HUES6 (cell line): ENCODE measurements around the gene RAD54L2.
"Not testable (repeated sequence)": the region's sequence is repeated elsewhere in the genome, so short reads cannot be mapped to it uniquely, and the experiment has no call there.

Experiments
- H3K27ac ChIP-seq: 2 replicates; pipeline ENCODE4 v1.7.0; 2013; ENCODE audit warnings: low read depth, mild to moderate bottlenecking, low read length, inconsistent platforms
- H3K27me3 ChIP-seq: 2 replicates; pipeline ENCODE4 v1.6.1; 2013; ENCODE audit warnings: low read length; ENCODE audit not compliant: control insufficient read depth, insufficient read depth
- H3K36me3 ChIP-seq: 2 replicates; pipeline ENCODE4 v1.6.1; 2013; ENCODE audit warnings: low read length; ENCODE audit not compliant: control insufficient read depth, insufficient read depth
- H3K4me1 ChIP-seq: 2 replicates; pipeline ENCODE4 v1.6.1; 2013; ENCODE audit warnings: low read length; ENCODE audit not compliant: control insufficient read depth, insufficient read depth
- H3K4me3 ChIP-seq: 2 replicates; pipeline ENCODE4 v1.5.1; 2013; ENCODE audit warnings: low read depth, low read length
- H3K9ac ChIP-seq: one replicate; pipeline ENCODE4 v1.6.1; 2013; ENCODE audit warnings: mild to moderate bottlenecking, low read length
- H3K9me3 ChIP-seq: 2 replicates; pipeline ENCODE4 v1.6.1; 2013; ENCODE audit warnings: low read depth, low read length; ENCODE audit not compliant: control insufficient read depth, insufficient read depth

Gene RAD54L2

GRCh38 chr3:51544011-51544775 is 5.7 kb downstream of the RAD54L2 start:
- Histone ChIP-seq H3K27ac (no peak overlapping the region; the same call in 1 of the 2 replicates), H3K9ac (no peak overlapping the region), H3K4me3 (no peak overlapping the region), H3K27me3 (no peaks in the 10 kb centered on the region), H3K9me3 (no peaks in the 10 kb centered on the region), H3K4me1 (peaks cover 11% of the 10 kb centered on the region), H3K36me3 (peaks cover 22% of the 10 kb centered on the region)

GRCh38 chr3:51547274-51547673 is 8.8 kb downstream of the RAD54L2 start:
- Histone ChIP-seq H3K27ac (no peak overlapping the region), H3K4me3 (no peak overlapping the region), H3K4me1 (peaks cover 7% of the 10 kb centered on the region), H3K36me3 (peaks cover 15% of the 10 kb centered on the region), H3K9ac (no peak overlapping the region), H3K9me3 (no peaks in the 10 kb centered on the region), H3K27me3 (no peaks in the 10 kb centered on the region)

GRCh38 chr3:51549311-51549710 is 10.8 kb downstream of the RAD54L2 start:
- Histone ChIP-seq H3K4me1 (0 out of 2 replicates have a peak, but pooled peaks cover 3% of the 10 kb centered on the region), H3K9me3 (no peaks in the 10 kb centered on the region), H3K36me3 (peaks cover 18% of the 10 kb centered on the region), H3K9ac (no peak overlapping the region), H3K4me3 (no peak overlapping the region), H3K27me3 (no peaks in the 10 kb centered on the region), H3K27ac (no peak overlapping the region)

- no peaks in the 10 kb centered on the region for H3K9me3 ChIP-seq
- H3K27ac ChIP-seq = no peak overlapping the region
- peaks cover 12% of the 10 kb centered on the region for H3K36me3 ChIP-seq
- H3K9ac ChIP-seq = no peak overlapping the region
- H3K27me3 ChIP-seq = no peaks in the 10 kb centered on the region
- no peak overlapping the region for H3K4me3 ChIP-seq
- no peaks in the 10 kb centered on the region for H3K4me1 ChIP-seq
Measured at GRCh38 chr3:51550080-51550819, 11.7 kb downstream of the RAD54L2 start.

- H3K27me3 ChIP-seq = no peaks in the 10 kb centered on the region
- H3K9me3 ChIP-seq = no peaks in the 10 kb centered on the region
- H3K4me3 ChIP-seq = no peak overlapping the region
- no peak overlapping the region for H3K27ac ChIP-seq
- no peak overlapping the region for H3K9ac ChIP-seq
- H3K36me3 ChIP-seq = peaks cover 14% of the 10 kb centered on the region
- H3K4me1 ChIP-seq = 0 out of 2 replicates have a peak, but pooled peaks cover 5% of the 10 kb centered on the region
Measured at GRCh38 chr3:51557993-51558392, 19.5 kb downstream of the RAD54L2 start.

GRCh38 chr3:51559411-51559888 is 20.9 kb downstream of the RAD54L2 start:
- Histone ChIP-seq H3K4me3 (no peak overlapping the region), H3K36me3 (peaks cover 5% of the 10 kb centered on the region), H3K27ac (no peak overlapping the region), H3K9me3 (no peaks in the 10 kb centered on the region), H3K27me3 (no peaks in the 10 kb centered on the region), H3K9ac (no peak overlapping the region), H3K4me1 (0 out of 2 replicates have a peak, but pooled peaks cover 5% of the 10 kb centered on the region)

- Histone ChIP-seq H3K9me3 (no peaks in the 10 kb centered on the region), H3K4me1 (0 out of 2 replicates have a peak, but pooled peaks cover 5% of the 10 kb centered on the region), H3K4me3 (no peak overlapping the region), H3K9ac (no peak overlapping the region), H3K27ac (no peak overlapping the region), H3K27me3 (no peaks in the 10 kb centered on the region), H3K36me3 (peaks cover 5% of the 10 kb centered on the region)
Measured at GRCh38 chr3:51559961-51560360, 21.4 kb downstream of the RAD54L2 start.

- not testable (repeated sequence) for H3K9ac ChIP-seq, H3K4me3 ChIP-seq, H3K9me3 ChIP-seq, H3K27ac ChIP-seq, H3K27me3 ChIP-seq, H3K4me1 ChIP-seq, H3K36me3 ChIP-seq
Measured at GRCh38 chr3:51562403-51562802, 23.9 kb downstream of the RAD54L2 start.

- Histone ChIP-seq H3K4me1 (no peaks in the 10 kb centered on the region), H3K9me3 (no peaks in the 10 kb centered on the region), H3K27ac (no peak overlapping the region), H3K27me3 (no peaks in the 10 kb centered on the region), H3K36me3 (peaks cover 3% of the 10 kb centered on the region), H3K4me3 (no peak overlapping the region), H3K9ac (no peak overlapping the region)
Measured at GRCh38 chr3:51568036-51568435, 29.5 kb downstream of the RAD54L2 start.

- no peaks in the 10 kb centered on the region for H3K27me3 ChIP-seq
- H3K4me3 ChIP-seq = no peak overlapping the region
- no peaks in the 10 kb centered on the region for H3K9me3 ChIP-seq
- no peak overlapping the region for H3K27ac ChIP-seq
- H3K9ac ChIP-seq = no peak overlapping the region
- no peaks in the 10 kb centered on the region for H3K4me1 ChIP-seq
- peaks cover 8% of the 10 kb centered on the region for H3K36me3 ChIP-seq
Measured at GRCh38 chr3:51568996-51569395, 30.5 kb downstream of the RAD54L2 start.

- H3K4me3 ChIP-seq = no peak overlapping the region
- 0 out of 2 replicates have a peak, but pooled peaks cover 7% of the 10 kb centered on the region for H3K9me3 ChIP-seq
- H3K27me3 ChIP-seq = no peaks in the 10 kb centered on the region
- H3K36me3 ChIP-seq = peaks cover 6% of the 10 kb centered on the region
- no peak overlapping the region for H3K27ac ChIP-seq
- peaks cover 29% of the 10 kb centered on the region for H3K4me1 ChIP-seq
- no peak overlapping the region for H3K9ac ChIP-seq
Measured at GRCh38 chr3:51578238-51578637, 39.7 kb downstream of the RAD54L2 start.
